SJSA1 (cell line): ENCODE results near the gene SUPT3H. TPM values are rescaled to one million over a fixed set of nuclear protein-coding genes. Genes with fewer than 3 reads are reported as not detected.
"Not testable (repeated sequence)": the region's sequence is repeated elsewhere in the genome, so short reads cannot be mapped to it uniquely, and the experiment has no call there.

Experiments used
- DNase-seq, 2 experiments: peaks; one replicate each; pipeline ENCODE4 v3.0.0-alpha.2; 2015 to 2020; ENCODE audit warnings: low spot score in 2 of 2, low read depth in 1 of 2
- H3K27ac ChIP-seq: fragments of 250-450 bp; sonication (Bioruptor Pico); 2 replicates; pipeline ENCODE4 v1.5.1; 2020; ENCODE audit warnings: mild to moderate bottlenecking, moderate library complexity
- H3K27me3 ChIP-seq: fragments of 250-450 bp; sonication (Bioruptor Pico); replicated peaks from 2 replicates; pipeline ENCODE4 v1.5.1; 2020; ENCODE audit warnings: mild to moderate bottlenecking, moderate library complexity
- H3K36me3 ChIP-seq: fragments of 250-450 bp; sonication (Bioruptor Pico); 2 replicates; pipeline ENCODE4 v1.5.1; 2020; ENCODE audit warnings: mild to moderate bottlenecking
- H3K4me1 ChIP-seq: fragments of 250-450 bp; sonication (Bioruptor Pico); replicated peaks from 2 replicates; pipeline ENCODE4 v1.6.1; 2021; ENCODE audit warnings: mild to moderate bottlenecking
- H3K4me3 ChIP-seq: fragments of 250-450 bp; sonication (Bioruptor Pico); 2 replicates; pipeline ENCODE4 v1.5.1; 2020; ENCODE audit warnings: mild to moderate bottlenecking
- H3K9me3 ChIP-seq: fragments of 250-450 bp; sonication (Bioruptor Pico); replicated peaks from 2 replicates; pipeline ENCODE4 v1.5.1; 2020; ENCODE audit warnings: mild to moderate bottlenecking
- total RNA-seq: library from RNA; depleted of rRNA; stranded (reverse); fragments of >200 nt; shearing (Covaris generic); gene quantifications from 2 replicates; pipeline ENCODE4 v1.2.3, GENCODE V29; 2014

Gene SUPT3H
- total RNA-seq, 1 experiment from 2014 or later = 6.7 TPM

- DNase-seq = no peak
- Histone ChIP-seq H3K36me3 (no peaks in the 10 kb centered on the region), H3K27ac (no peak overlapping the region), H3K27me3 (no peaks in the 10 kb centered on the region), H3K9me3 (no peaks in the 10 kb centered on the region), H3K4me3 (no peak overlapping the region), H3K4me1 (no peaks in the 10 kb centered on the region)
Measured at GRCh38 chr6:45148711-45149341, 228.9 kb downstream of the SUPT3H start.

DNA sequence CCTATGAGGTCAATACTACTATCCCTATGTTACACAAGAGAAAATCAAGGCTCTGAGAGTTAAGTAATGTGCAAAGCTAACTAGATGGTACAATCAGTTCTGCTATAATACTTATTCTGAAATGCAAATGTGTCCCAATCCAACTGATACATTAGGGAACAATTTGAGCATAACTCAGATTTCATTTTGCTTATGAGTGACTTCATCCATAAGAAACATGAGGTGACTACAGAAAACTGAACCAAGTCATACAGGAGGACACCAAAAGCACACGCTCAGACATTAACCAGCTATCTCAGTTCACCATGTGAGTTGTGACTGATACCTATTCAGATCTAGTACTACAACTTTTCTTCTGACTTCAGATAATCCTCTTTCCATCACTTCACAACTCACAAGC lies 229.5 kb downstream of the SUPT3H start:
- DNase-seq = no peak
- Histone ChIP-seq H3K27ac (no peak overlapping the region), H3K4me3 (no peak overlapping the region), H3K4me1 (no peaks in the 10 kb centered on the region), H3K9me3 (no peaks in the 10 kb centered on the region), H3K36me3 (no peaks in the 10 kb centered on the region), H3K27me3 (no peaks in the 10 kb centered on the region)

DNA sequence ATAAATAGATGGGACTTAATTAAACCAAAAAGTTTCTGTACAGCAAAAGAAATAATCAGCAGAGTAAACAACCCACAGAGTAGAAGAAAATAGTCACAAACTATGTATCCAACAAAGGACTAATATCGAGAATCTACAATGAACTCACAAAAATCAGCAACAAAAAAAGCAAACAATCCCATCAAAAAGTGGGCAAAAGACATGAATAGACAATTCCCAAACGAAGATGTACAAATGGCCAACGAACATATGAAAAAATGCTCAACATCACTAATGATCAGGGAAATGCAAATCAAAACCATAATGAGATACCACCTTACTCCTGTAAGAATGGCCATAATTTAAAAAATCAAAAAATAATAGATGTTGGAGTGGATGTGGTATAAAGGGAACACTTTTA lies 232.1 kb downstream of the SUPT3H start:
- not testable (repeated sequence) for H3K4me1 ChIP-seq, H3K36me3 ChIP-seq, H3K27ac ChIP-seq, H3K9me3 ChIP-seq, H3K4me3 ChIP-seq, H3K27me3 ChIP-seq, DNase-seq

DNA sequence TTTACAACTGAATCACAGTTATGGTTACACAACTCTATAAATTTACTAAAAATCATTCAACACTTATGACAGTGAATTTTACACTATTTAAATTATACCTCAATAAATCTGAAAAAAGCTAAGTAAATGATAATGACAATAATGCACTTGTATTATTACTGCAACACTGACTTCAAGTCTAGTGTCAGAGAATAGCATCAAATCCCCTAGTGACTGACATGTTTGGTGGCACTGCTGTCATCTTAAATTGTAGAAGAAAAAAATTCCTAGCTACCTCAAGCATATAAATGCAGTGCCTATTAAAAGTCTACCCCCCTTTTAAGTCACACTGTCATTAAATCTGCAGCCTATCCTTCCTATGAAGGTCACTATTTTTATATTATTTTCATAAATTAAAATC lies 239.0 kb downstream of the SUPT3H start:
- H3K27ac ChIP-seq = no peak overlapping the region
- no peak overlapping the region for H3K4me3 ChIP-seq
- no peaks in the 10 kb centered on the region for H3K27me3 ChIP-seq
- no peaks in the 10 kb centered on the region for H3K36me3 ChIP-seq
- H3K4me1 ChIP-seq = no peaks in the 10 kb centered on the region
- no peak for DNase-seq
- H3K9me3 ChIP-seq = 0 out of 2 replicates have a peak, but pooled peaks cover 4% of the 10 kb centered on the region

DNA sequence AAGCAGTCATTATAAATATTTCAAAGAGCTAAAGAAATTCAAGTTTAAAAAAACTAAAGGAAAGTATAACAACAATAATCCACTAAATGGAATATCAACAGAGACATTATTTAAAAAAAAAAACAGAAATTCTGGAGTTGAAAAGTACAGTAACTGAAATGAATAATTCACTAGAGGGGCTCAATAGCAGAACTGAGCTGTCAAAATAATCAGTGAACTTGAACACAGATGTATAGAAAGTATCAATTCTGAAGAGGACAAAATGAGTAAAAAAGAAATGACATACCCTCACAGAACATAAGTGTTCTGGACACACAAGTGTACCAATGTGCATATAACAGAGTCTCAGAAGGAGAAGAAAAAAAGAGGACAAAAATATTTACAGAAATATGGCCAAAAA lies 241.2 kb downstream of the SUPT3H start:
- no peaks in the 10 kb centered on the region for H3K36me3 ChIP-seq
- H3K27me3 ChIP-seq = no peaks in the 10 kb centered on the region
- H3K27ac ChIP-seq = no peak overlapping the region
- no peaks in the 10 kb centered on the region for H3K9me3 ChIP-seq
- peaks cover 6% of the 10 kb centered on the region for H3K4me1 ChIP-seq
- H3K4me3 ChIP-seq = no peak overlapping the region
- DNase-seq = no peak

- Histone ChIP-seq H3K27me3 (no peaks in the 10 kb centered on the region), H3K27ac (no peak overlapping the region), H3K4me3 (no peak overlapping the region), H3K36me3 (no peaks in the 10 kb centered on the region), H3K4me1 (peaks cover 6% of the 10 kb centered on the region), H3K9me3 (no peaks in the 10 kb centered on the region)
- no peak for DNase-seq
Measured at GRCh38 chr6:45132658-45133294, 245.0 kb downstream of the SUPT3H start.

- DNase-seq = peak in 1 of 2 experiments; percentile 28
- no peaks in the 10 kb centered on the region for H3K27me3 ChIP-seq
Measured at GRCh38 chr6:45132059-45132458, 245.7 kb downstream of the SUPT3H start.

GRCh38 chr6:45129051-45129450 lies 248.7 kb downstream of the SUPT3H start:
- Histone ChIP-seq H3K4me1 (peaks cover 6% of the 10 kb centered on the region), H3K9me3 (no peaks in the 10 kb centered on the region), H3K4me3 (no peak overlapping the region), H3K27ac (no peak overlapping the region), H3K36me3 (no peaks in the 10 kb centered on the region), H3K27me3 (no peaks in the 10 kb centered on the region)
- DNase-seq = no peak

More at GRCh38 chr6:45132059-45132458, 245.7 kb downstream of the SUPT3H start:
- Histone ChIP-seq H3K27ac (no peak overlapping the region), H3K9me3 (no peaks in the 10 kb centered on the region), H3K4me1 (peaks cover 6% of the 10 kb centered on the region), H3K36me3 (no peaks in the 10 kb centered on the region), H3K4me3 (no peak overlapping the region)

- no peak overlapping the region for H3K4me3 ChIP-seq
- H3K9me3 ChIP-seq = no peaks in the 10 kb centered on the region
- H3K36me3 ChIP-seq = no peaks in the 10 kb centered on the region
- no peaks in the 10 kb centered on the region for H3K27me3 ChIP-seq
- H3K27ac ChIP-seq = no peak overlapping the region
- DNase-seq = no peak
- H3K4me1 ChIP-seq = peaks cover 4% of the 10 kb centered on the region
Measured at GRCh38 chr6:45127185-45127584, 250.5 kb downstream of the SUPT3H start.

- H3K9me3 ChIP-seq = no peaks in the 10 kb centered on the region
- H3K4me1 ChIP-seq = no peaks in the 10 kb centered on the region
- no peak for DNase-seq
- H3K4me3 ChIP-seq = no peak overlapping the region
- H3K36me3 ChIP-seq = no peaks in the 10 kb centered on the region
- no peak overlapping the region for H3K27ac ChIP-seq
- H3K27me3 ChIP-seq = no peaks in the 10 kb centered on the region
Measured at GRCh38 chr6:45126033-45126432, 251.7 kb downstream of the SUPT3H start.

DNA sequence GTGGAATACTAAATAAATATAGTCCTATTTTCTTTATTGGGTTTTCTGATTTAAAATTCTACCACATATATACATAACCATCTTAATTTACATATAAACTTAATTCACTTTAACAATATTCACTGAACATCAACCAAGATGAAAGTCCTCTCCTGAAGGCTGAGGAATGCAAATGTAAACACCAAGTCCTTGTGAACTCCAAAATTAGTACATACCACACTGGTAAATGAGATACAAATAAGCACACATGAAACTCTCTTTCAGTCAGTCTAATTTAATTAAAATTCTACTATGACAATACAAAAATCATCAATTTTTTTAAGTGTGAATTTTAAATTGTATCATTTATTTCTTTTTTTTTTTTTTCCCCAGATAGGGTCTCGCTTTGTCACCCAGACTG lies 254.7 kb downstream of the SUPT3H start:
- DNase-seq = no peak
- Histone ChIP-seq H3K4me1 (no peaks in the 10 kb centered on the region), H3K27me3 (no peaks in the 10 kb centered on the region), H3K9me3 (no peaks in the 10 kb centered on the region), H3K36me3 (no peaks in the 10 kb centered on the region), H3K27ac (no peak overlapping the region), H3K4me3 (no peak overlapping the region)

- Histone ChIP-seq H3K27me3 (no peaks in the 10 kb centered on the region), H3K27ac (no peak overlapping the region), H3K9me3 (no peaks in the 10 kb centered on the region), H3K4me1 (peaks cover 30% of the 10 kb centered on the region), H3K4me3 (no peak overlapping the region), H3K36me3 (no peaks in the 10 kb centered on the region)
- DNase-seq = no peak
Measured at GRCh38 chr6:45118754-45119153, 259.0 kb downstream of the SUPT3H start.

DNA sequence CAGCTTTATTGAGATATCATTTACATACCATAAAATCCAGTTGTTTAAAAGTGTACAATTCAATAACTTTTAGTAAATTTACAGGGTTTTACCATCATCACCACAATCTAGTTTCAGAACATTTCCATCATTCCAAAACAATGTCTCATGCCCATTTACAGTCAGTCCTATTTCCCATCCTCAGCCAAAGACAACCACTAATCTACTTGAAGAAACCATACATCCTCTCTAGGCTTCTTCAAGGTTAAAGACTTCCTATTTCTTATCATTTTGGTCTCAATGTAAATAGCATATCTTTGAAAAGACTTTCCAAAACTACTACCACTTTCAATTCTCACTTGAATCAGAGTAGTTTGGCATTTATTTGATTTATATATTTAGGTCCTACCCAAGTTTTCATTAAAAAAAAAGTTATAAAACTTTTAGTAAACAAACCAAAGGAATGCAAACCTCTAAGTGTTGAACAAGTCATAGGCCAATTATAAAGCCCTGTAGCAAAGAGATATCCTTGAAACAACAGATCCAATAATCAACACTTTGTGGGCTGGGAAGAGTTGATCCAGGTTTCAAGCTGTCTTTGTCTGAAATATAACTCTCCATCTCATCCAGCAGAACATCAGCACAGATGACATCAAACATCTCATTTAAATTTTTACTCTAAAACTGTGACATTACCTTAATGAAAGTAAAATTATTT lies 260.9 kb downstream of the SUPT3H start:
- peak overlapping the region; percentile 37 for H3K27ac ChIP-seq
- H3K36me3 ChIP-seq = no peaks in the 10 kb centered on the region
- no peaks in the 10 kb centered on the region for H3K9me3 ChIP-seq
- no peak overlapping the region for H3K4me3 ChIP-seq
- DNase-seq = peak in 1 of 2 experiments; percentile 61
- peaks cover 30% of the 10 kb centered on the region for H3K4me1 ChIP-seq
- no peaks in the 10 kb centered on the region for H3K27me3 ChIP-seq

DNA sequence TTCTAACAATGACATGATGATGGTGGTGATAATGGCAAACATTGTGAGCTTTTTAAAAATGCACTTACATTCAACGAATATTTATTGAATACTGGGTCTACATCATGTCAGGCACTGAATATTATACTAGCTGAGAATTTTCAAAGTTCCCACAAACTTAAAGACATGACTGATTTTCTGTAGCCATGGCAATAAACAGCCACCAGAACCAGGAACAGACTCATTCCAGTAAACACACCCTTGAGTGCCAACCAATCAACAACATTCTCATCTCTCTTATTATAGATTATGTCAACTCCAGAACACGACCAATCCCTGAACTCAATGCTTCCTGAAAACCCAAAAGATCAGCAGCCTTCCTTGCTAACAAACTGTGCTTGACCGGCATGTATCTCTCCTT lies 262.0 kb downstream of the SUPT3H start:
- H3K27ac ChIP-seq = peak overlapping the region; percentile 37; the same call in 1 of the 2 replicates

More for the DNA sequence above, 262.0 kb downstream of the SUPT3H start:
- no peaks in the 10 kb centered on the region for H3K27me3 ChIP-seq
- H3K36me3 ChIP-seq = no peaks in the 10 kb centered on the region
- H3K9me3 ChIP-seq = no peaks in the 10 kb centered on the region
- H3K4me1 ChIP-seq = peaks cover 30% of the 10 kb centered on the region
- H3K4me3 ChIP-seq = no peak overlapping the region
- peak in 1 of 2 experiments; percentile 6 for DNase-seq
